Measurements from ENCODE around the gene RAPGEF2.

- no peak for TF ChIP-seq CTCF (IDR thresholded peaks at IDR 0.05; ENCODE audit: insufficient read depth, low read length, poor library complexity, severe bottlenecking)
- no peak for TF ChIP-seq EZH2phosphoT487 (conservative IDR thresholded peaks at IDR 0.05; ENCODE audit: low read length)
These were observed 193.2 kb downstream of the RAPGEF2 start for GRCh38 chr4:159296061-159296460.
